Effector memory CD8-positive, alpha-beta T cell (primary cell): ENCODE results near the gene CCDC15.
A peak's percentile ranks its signal among the peaks of the same experiment; 100 is the strongest.

Experiments used
- ATAC-seq: fragments of 150-1000 bp; cut with Tn5 transposase; replicated peaks from 2 replicates; pipeline ENCODE4 v1.10.0; 2021; ENCODE audit warnings: mild to moderate bottlenecking, moderate library complexity
- DNase-seq, 3 experiments: peaks; one replicate each; pipeline ENCODE4 v3.0.0; 2021
- H3K27ac Mint-ChIP-seq, 2 donors: one replicate each; pipeline ENCODE4 v1.8.0; 2022; ENCODE audit warnings: mild to moderate bottlenecking in 2 of 2, mixed read lengths in 2 of 2, moderate library complexity in 2 of 2
- H3K27me3 Mint-ChIP-seq, 2 donors: one replicate each; pipeline ENCODE4 v1.8.0; 2022; ENCODE audit warnings: mixed read lengths in 2 of 2
- H3K36me3 Mint-ChIP-seq: one replicate; pipeline ENCODE4 v1.8.0; 2022; ENCODE audit warnings: mild to moderate bottlenecking, moderate library complexity, mixed read lengths; ENCODE audit not compliant: insufficient read depth
- H3K4me1 Mint-ChIP-seq, 2 donors: one replicate each; pipeline ENCODE4 v1.8.0; 2022; ENCODE audit warnings: low read depth in 2 of 2, mixed read lengths in 2 of 2
- H3K4me3 Mint-ChIP-seq, 2 donors: one replicate each; pipeline ENCODE4 v1.8.0; 2022; ENCODE audit warnings: mild to moderate bottlenecking in 2 of 2, mixed read lengths in 2 of 2, moderate library complexity in 2 of 2
- H3K9me3 Mint-ChIP-seq, 2 donors: one replicate each; pipeline ENCODE4 v1.8.0; 2022; ENCODE audit warnings: mixed read lengths in 2 of 2

The CCDC15 gene

GRCh38 chr11:125071435-125071834 is 117.4 kb downstream of the CCDC15 start:
- H3K36me3 Mint-ChIP-seq: no peaks in the 10 kb centered on the region
- DNase-seq (no peak), ATAC-seq (no peak)
- H3K9me3 Mint-ChIP-seq: no peaks in the 10 kb centered on the region
- no peak overlapping the region for H3K4me3 Mint-ChIP-seq
- H3K27ac Mint-ChIP-seq: peak overlapping the region; percentile 32 to 80
- H3K27me3 Mint-ChIP-seq: peaks cover 16 to 61% of the 10 kb centered on the region in 2 donors
- peaks cover 3 to 20% of the 10 kb centered on the region in 2 donors for H3K4me1 Mint-ChIP-seq

- Mint-ChIP-seq H3K4me1 (peaks cover 3 to 20% of the 10 kb centered on the region in 2 donors), H3K9me3 (no peaks in the 10 kb centered on the region), H3K36me3 (no peaks in the 10 kb centered on the region), H3K27me3 (peaks cover 16 to 65% of the 10 kb centered on the region in 2 donors), H3K27ac (no peak overlapping the region), H3K4me3 (no peak overlapping the region)
- DNase-seq (no peak), ATAC-seq (no peak)
These were observed 117.8 kb downstream of the CCDC15 start for GRCh38 chr11:125071846-125072217.

GRCh38 chr11:125072218-125072960 is 118.4 kb downstream of the CCDC15 start:
- Mint-ChIP-seq H3K4me3 (no peak overlapping the region), H3K4me1 (peaks cover 3 to 20% of the 10 kb centered on the region in 2 donors), H3K27me3 (peaks cover 16 to 71% of the 10 kb centered on the region in 2 donors), H3K36me3 (no peaks in the 10 kb centered on the region), H3K9me3 (no peaks in the 10 kb centered on the region), H3K27ac (no peak overlapping the region)
- no peak for DNase-seq
- ATAC-seq: peak; percentile 21

- no peaks in the 10 kb centered on the region for H3K36me3 Mint-ChIP-seq
- H3K4me1 Mint-ChIP-seq: peaks cover 3 to 20% of the 10 kb centered on the region in 2 donors
- H3K27me3 Mint-ChIP-seq: peaks cover 20 to 78% of the 10 kb centered on the region in 2 donors
- no peak overlapping the region for H3K4me3 Mint-ChIP-seq
- no peak overlapping the region for H3K27ac Mint-ChIP-seq
- no peaks in the 10 kb centered on the region for H3K9me3 Mint-ChIP-seq
- DNase-seq (no peak), ATAC-seq (no peak)
These were observed 119.1 kb downstream of the CCDC15 start for GRCh38 chr11:125072961-125073590.

- Mint-ChIP-seq H3K4me3 (no peak overlapping the region), H3K9me3 (no peaks in the 10 kb centered on the region), H3K27ac (no peak overlapping the region), H3K4me1 (peaks cover 3 to 20% of the 10 kb centered on the region in 2 donors), H3K27me3 (peaks cover 28 to 84% of the 10 kb centered on the region in 2 donors), H3K36me3 (no peaks in the 10 kb centered on the region)
- ATAC-seq (no peak), DNase-seq (no peak)
These were observed 119.8 kb downstream of the CCDC15 start for GRCh38 chr11:125073616-125074483.

- Mint-ChIP-seq H3K36me3 (no peaks in the 10 kb centered on the region), H3K27ac (no peak overlapping the region), H3K4me3 (no peak overlapping the region), H3K9me3 (no peaks in the 10 kb centered on the region), H3K4me1 (peaks cover 3 to 20% of the 10 kb centered on the region in 2 donors), H3K27me3 (peaks cover 21 to 81% of the 10 kb centered on the region in 2 donors)
- ATAC-seq: no peak
- DNase-seq: no peak
These were observed 120.7 kb downstream of the CCDC15 start for GRCh38 chr11:125074511-125075241.

- H3K36me3 Mint-ChIP-seq: no peaks in the 10 kb centered on the region
- no peak overlapping the region for H3K4me3 Mint-ChIP-seq
These were observed 121.2 kb downstream of the CCDC15 start for GRCh38 chr11:125075242-125075625.

GRCh38 chr11:125075900-125076317 is 121.9 kb downstream of the CCDC15 start:
- Mint-ChIP-seq H3K36me3 (no peaks in the 10 kb centered on the region), H3K27ac (no peak overlapping the region), H3K9me3 (no peaks in the 10 kb centered on the region), H3K27me3 (peaks cover 19 to 74% of the 10 kb centered on the region in 2 donors), H3K4me1 (peaks cover under 1 to 10% of the 10 kb centered on the region in 2 donors), H3K4me3 (no peak overlapping the region)
- no peak for DNase-seq
- no peak for ATAC-seq

More at GRCh38 chr11:125075242-125075625, 121.2 kb downstream of the CCDC15 start:
- DNase-seq (no peak), ATAC-seq (no peak)
- H3K4me1 Mint-ChIP-seq: peaks cover 3 to 16% of the 10 kb centered on the region in 2 donors
- H3K9me3 Mint-ChIP-seq: no peaks in the 10 kb centered on the region
- H3K27ac Mint-ChIP-seq: no peak overlapping the region
- peaks cover 19 to 76% of the 10 kb centered on the region in 2 donors for H3K27me3 Mint-ChIP-seq

GRCh38 chr11:125076378-125076945 is 122.5 kb downstream of the CCDC15 start:
- H3K27ac Mint-ChIP-seq: no peak overlapping the region
- no peak overlapping the region for H3K4me3 Mint-ChIP-seq
- H3K36me3 Mint-ChIP-seq: no peaks in the 10 kb centered on the region
- DNase-seq (no peak), ATAC-seq (no peak)
- peaks cover 20 to 71% of the 10 kb centered on the region in 2 donors for H3K27me3 Mint-ChIP-seq
- peaks cover 0 to 6% of the 10 kb centered on the region in 2 donors for H3K4me1 Mint-ChIP-seq
- no peaks in the 10 kb centered on the region for H3K9me3 Mint-ChIP-seq

- DNase-seq (no peak), ATAC-seq (no peak)
- H3K9me3 Mint-ChIP-seq: no peaks in the 10 kb centered on the region
- no peak overlapping the region for H3K27ac Mint-ChIP-seq
- H3K36me3 Mint-ChIP-seq: no peaks in the 10 kb centered on the region
- peaks cover 0 to 6% of the 10 kb centered on the region in 2 donors for H3K4me1 Mint-ChIP-seq
- H3K4me3 Mint-ChIP-seq: no peak overlapping the region
- peaks cover 28 to 71% of the 10 kb centered on the region in 2 donors for H3K27me3 Mint-ChIP-seq
These were observed 124.0 kb downstream of the CCDC15 start for GRCh38 chr11:125078016-125078415.

GRCh38 chr11:125078516-125079140 is 124.6 kb downstream of the CCDC15 start:
- Mint-ChIP-seq H3K4me3 (no peak overlapping the region), H3K4me1 (peaks cover 0 to 6% of the 10 kb centered on the region in 2 donors), H3K27me3 (peaks cover 28 to 76% of the 10 kb centered on the region in 2 donors), H3K9me3 (no peaks in the 10 kb centered on the region), H3K36me3 (no peaks in the 10 kb centered on the region), H3K27ac (no peak overlapping the region)
- DNase-seq (no peak), ATAC-seq (no peak)

- Mint-ChIP-seq H3K27ac (no peak overlapping the region), H3K9me3 (no peaks in the 10 kb centered on the region), H3K4me1 (peaks cover 0 to under 1% of the 10 kb centered on the region in 2 donors), H3K4me3 (no peak overlapping the region), H3K27me3 (peaks cover 22 to 76% of the 10 kb centered on the region in 2 donors), H3K36me3 (no peaks in the 10 kb centered on the region)
- no peak for DNase-seq
- ATAC-seq: no peak
These were observed 125.3 kb downstream of the CCDC15 start for GRCh38 chr11:125079151-125079877.
